Measurements from ENCODE around the gene NDUFAF2.
"Not testable (repeated sequence)": the region's sequence is repeated elsewhere in the genome, so short reads cannot be mapped to it uniquely, and the experiment has no call there.

Gene NDUFAF2

GRCh38 chr5:60944904-60945812 is at the start of gene NDUFAF2, which contains the start of gene ERCC8:
TSS of gene NDUFAF2 (plus strand) at chr5:60945205. CDS start at chr5:60945256, 51 bp downstream.
TSS of gene ERCC8 (minus strand) at chr5:60945070. CDS start at chr5:60945008, 62 bp downstream.
- DNase-seq = peak; percentile 90 to 93

GRCh38 chr5:60896991-60897390 is 48.0 kb upstream of the NDUFAF2 start:
- no peak for DNase-seq

- DNase-seq = no peak
Observed at GRCh38 chr5:60903356-60903755, 41.6 kb upstream of the NDUFAF2 start.

- DNase-seq = no peak
Observed at GRCh38 chr5:60916646-60917045, 28.4 kb upstream of the NDUFAF2 start.

- no peak for DNase-seq
Observed at GRCh38 chr5:60918466-60918865, 26.5 kb upstream of the NDUFAF2 start.

- no peak for DNase-seq
Observed at GRCh38 chr5:60927450-60927849, 17.6 kb upstream of the NDUFAF2 start.

- DNase-seq = no peak
Observed at GRCh38 chr5:60929024-60929423, 16.0 kb upstream of the NDUFAF2 start.

GRCh38 chr5:60943624-60944023 is 1.4 kb upstream of the NDUFAF2 start:
- no peak for DNase-seq

GRCh38 chr5:60945813-60946187 is 795 bp downstream of the NDUFAF2 start:
- no peak for DNase-seq

- DNase-seq = no peak
Observed at GRCh38 chr5:60948738-60949137, 3.7 kb downstream of the NDUFAF2 start.

- no peak for DNase-seq
Observed at GRCh38 chr5:60955239-60955638, 10.2 kb downstream of the NDUFAF2 start.

GRCh38 chr5:60958088-60958487 is 13.1 kb downstream of the NDUFAF2 start:
- DNase-seq = no peak

GRCh38 chr5:60958712-60959111 is 13.7 kb downstream of the NDUFAF2 start:
- DNase-seq = no peak

- peak in 1 of 2 donors; percentile 25 for DNase-seq
Observed at GRCh38 chr5:60959156-60959555, 14.2 kb downstream of the NDUFAF2 start.

- DNase-seq = peak in 1 of 2 donors; percentile 38
Observed at GRCh38 chr5:60960591-60960990, 15.6 kb downstream of the NDUFAF2 start.

- no peak for DNase-seq
Observed at GRCh38 chr5:60961685-60962084, 16.7 kb downstream of the NDUFAF2 start.

- no peak for DNase-seq
Observed at GRCh38 chr5:60972231-60972630, 27.2 kb downstream of the NDUFAF2 start.

- DNase-seq = no peak
Observed at GRCh38 chr5:60977956-60978737, 33.1 kb downstream of the NDUFAF2 start.

- no peak for DNase-seq
Observed at GRCh38 chr5:60978968-60979367, 34.0 kb downstream of the NDUFAF2 start.

- DNase-seq = no peak
Observed at GRCh38 chr5:60980511-60980910, 35.5 kb downstream of the NDUFAF2 start.

- DNase-seq = not testable (repeated sequence)
Observed at GRCh38 chr5:60982127-60982526, 37.1 kb downstream of the NDUFAF2 start.

GRCh38 chr5:60989790-60990189 is 44.8 kb downstream of the NDUFAF2 start:
- DNase-seq = no peak

- DNase-seq = no peak
Observed at GRCh38 chr5:60992871-60993270, 47.9 kb downstream of the NDUFAF2 start.

GRCh38 chr5:60993425-60993824 is 48.4 kb downstream of the NDUFAF2 start:
- DNase-seq = no peak
